ENCODE data around the gene NCF4. TPM values are rescaled to one million over a fixed set of nuclear protein-coding genes. Genes with fewer than 3 reads are reported as not detected.

The NCF4 gene
- total RNA-seq, 1 experiment from 2014 or later = not detected

DNA sequence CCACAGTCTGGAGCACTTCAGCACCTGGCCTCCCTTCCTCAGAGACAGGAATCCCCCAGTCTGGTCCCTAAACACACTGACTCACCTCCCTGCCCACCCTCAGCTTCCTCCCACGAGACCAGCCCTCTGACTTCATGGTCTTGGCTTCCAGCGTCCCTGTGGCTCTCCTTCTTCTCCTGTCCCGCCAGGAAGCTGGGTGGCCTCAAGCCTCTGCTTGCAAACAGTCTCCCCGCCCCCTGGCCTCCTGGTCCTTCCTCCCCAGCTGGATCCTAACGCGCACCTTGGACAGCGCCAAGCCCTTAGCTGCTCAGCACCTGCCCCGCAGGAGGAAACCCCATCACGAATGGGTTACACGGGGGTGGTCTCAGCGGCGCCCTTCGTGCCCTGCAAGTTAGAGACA is 4.5 kb downstream of the NCF4 start:
- Histone ChIP-seq H3K4me1 (ENCODE audit: control insufficient read depth, insufficient read depth, low read length) (no peaks in the 10 kb centered on the region), H3K9me3 (ENCODE audit: control insufficient read depth, insufficient read depth, low read depth, low read length) (no peaks in the 10 kb centered on the region), H3K27me3 (ENCODE audit: control insufficient read depth, insufficient read depth, low read length) (no peaks in the 10 kb centered on the region; the same call in 1 of the 2 replicates), H3K36me3 (ENCODE audit: control insufficient read depth, insufficient read depth, low read length) (no peaks in the 10 kb centered on the region), H3K4me3 (ENCODE audit: low read depth in 2 of 2, low read length in 2 of 2) (no peak overlapping the region), H3K27ac (ENCODE audit: low read length) (no peak overlapping the region)
- POLR2A ChIA-PET = no interaction called here
- ATAC-seq (no peak), DNase-seq (ENCODE audit: low read depth, low spot score) (no peak)
- no TSS peak for BruUV-seq (replicated peaks)
- intact Hi-C loops (cut with micrococcal nuclease; ENCODE audit: unreplicated experiment) = no loop called here
- TF ChIP-seq, protein P1, sequence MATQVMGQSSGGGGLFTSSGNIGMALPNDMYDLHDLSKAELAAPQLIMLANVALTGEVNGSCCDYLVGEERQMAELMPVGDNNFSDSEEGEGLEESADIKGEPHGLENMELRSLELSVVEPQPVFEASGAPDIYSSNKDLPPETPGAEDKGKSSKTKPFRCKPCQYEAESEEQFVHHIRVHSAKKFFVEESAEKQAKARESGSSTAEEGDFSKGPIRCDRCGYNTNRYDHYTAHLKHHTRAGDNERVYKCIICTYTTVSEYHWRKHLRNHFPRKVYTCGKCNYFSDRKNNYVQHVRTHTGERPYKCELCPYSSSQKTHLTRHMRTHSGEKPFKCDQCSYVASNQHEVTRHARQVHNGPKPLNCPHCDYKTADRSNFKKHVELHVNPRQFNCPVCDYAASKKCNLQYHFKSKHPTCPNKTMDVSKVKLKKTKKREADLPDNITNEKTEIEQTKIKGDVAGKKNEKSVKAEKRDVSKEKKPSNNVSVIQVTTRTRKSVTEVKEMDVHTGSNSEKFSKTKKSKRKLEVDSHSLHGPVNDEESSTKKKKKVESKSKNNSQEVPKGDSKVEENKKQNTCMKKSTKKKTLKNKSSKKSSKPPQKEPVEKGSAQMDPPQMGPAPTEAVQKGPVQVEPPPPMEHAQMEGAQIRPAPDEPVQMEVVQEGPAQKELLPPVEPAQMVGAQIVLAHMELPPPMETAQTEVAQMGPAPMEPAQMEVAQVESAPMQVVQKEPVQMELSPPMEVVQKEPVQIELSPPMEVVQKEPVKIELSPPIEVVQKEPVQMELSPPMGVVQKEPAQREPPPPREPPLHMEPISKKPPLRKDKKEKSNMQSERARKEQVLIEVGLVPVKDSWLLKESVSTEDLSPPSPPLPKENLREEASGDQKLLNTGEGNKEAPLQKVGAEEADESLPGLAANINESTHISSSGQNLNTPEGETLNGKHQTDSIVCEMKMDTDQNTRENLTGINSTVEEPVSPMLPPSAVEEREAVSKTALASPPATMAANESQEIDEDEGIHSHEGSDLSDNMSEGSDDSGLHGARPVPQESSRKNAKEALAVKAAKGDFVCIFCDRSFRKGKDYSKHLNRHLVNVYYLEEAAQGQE (IDR thresholded peaks at IDR 0.05; ENCODE audit: insufficient read depth in 1 of 2, low read depth in 2 of 2, low read length in 1 of 2) = peak; percentile 88 to 92
- no peak for TF ChIP-seq POLR2AphosphoS5 (IDR thresholded peaks at IDR 0.05; ENCODE audit: low read depth, low read length)
- CTCF ChIA-PET = interaction anchor here (1.3 kb wide), 1 partner anchor 9 kb away, joined by 3 read pairs; no protein-coding TSS in a partner anchor
- in situ Hi-C loops (cut with HindIII; ENCODE audit: low pct_unique_long_range_greater_than_20kb, low sequenced_read_pairs) = no loop called here

DNA sequence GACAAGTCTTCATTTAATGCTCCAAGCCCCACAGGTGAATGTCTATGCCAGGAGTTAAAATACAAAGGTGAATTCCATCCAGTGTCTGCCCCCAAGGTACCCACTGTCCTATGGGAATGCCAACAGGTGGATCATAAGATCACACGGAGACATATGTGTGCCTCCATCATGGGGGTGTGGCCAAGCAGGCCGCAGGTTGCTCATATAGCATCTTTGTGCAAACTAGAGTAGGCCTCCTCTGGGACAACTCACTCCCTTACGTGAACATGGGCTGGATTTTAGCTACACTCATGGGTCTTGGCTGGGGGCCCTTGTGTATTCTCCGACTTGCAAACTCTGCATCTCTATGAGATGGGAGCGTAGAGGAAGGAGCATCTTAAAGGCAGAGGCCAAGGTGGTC is 6.9 kb downstream of the NCF4 start:
- Histone ChIP-seq H3K27ac (ENCODE audit: low read length) (no peak overlapping the region), H3K4me1 (ENCODE audit: control insufficient read depth, insufficient read depth, low read length) (no peaks in the 10 kb centered on the region), H3K27me3 (ENCODE audit: control insufficient read depth, insufficient read depth, low read length) (no peaks in the 10 kb centered on the region; the same call in 1 of the 2 replicates), H3K4me3 (ENCODE audit: low read depth in 2 of 2, low read length in 2 of 2) (no peak overlapping the region), H3K9me3 (ENCODE audit: control insufficient read depth, insufficient read depth, low read depth, low read length) (no peaks in the 10 kb centered on the region), H3K36me3 (ENCODE audit: control insufficient read depth, insufficient read depth, low read length) (no peaks in the 10 kb centered on the region)
- ATAC-seq (no peak), DNase-seq (ENCODE audit: low read depth, low spot score) (no peak)
- intact Hi-C loops (cut with micrococcal nuclease; ENCODE audit: unreplicated experiment) = no loop called here
- TF ChIP-seq TCF7L2 (IDR thresholded peaks at IDR 0.05; ENCODE audit: low read depth, low read length) (no peak), SIN3A (IDR thresholded peaks at IDR 0.05; ENCODE audit: borderline replicate concordance, insufficient read depth, low read depth, low read length) (no peak)
- POLR2A ChIA-PET = no interaction called here
- CTCF ChIA-PET = no interaction called here
- BruUV-seq (replicated peaks) = no TSS peak
- in situ Hi-C loops (cut with HindIII; ENCODE audit: low pct_unique_long_range_greater_than_20kb, low sequenced_read_pairs) = no loop called here

DNA sequence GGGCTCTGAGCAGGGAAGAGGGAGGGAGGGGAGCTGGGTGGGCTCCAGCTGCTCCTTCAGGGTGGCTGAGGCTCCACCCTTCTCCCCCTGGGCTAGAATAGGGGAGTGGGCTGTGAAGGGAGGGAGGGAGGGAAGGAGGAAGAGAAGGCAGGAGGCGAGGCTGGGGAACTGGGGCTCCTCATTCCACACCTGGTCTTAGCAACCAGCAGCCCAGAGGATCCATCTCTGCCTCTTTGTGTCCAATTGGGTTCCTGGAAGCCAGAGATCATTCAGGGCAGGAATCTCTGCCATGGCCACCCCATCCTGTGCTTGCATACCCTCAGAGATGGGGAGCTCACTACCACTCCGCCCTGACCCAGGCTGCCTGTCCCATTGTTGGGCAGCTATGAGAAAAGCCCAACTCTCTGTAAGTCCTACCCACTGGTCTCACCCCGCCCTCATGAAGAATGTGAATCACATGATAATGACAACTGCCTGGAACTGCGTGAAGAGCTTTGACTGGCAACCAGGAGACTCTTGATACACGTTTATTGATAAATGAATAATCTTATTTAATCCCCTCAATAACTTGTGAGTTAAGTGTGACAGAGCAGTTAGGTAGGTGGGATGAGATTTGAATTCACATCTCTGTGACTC is 7.9 kb downstream of the NCF4 start:
- no peak overlapping the region for H3K27ac ChIP-seq (ENCODE audit: low read length)
- POLR2A ChIA-PET = interaction anchor here (0.6 kb wide), 1 partner anchor 46 kb away, joined by 3 read pairs; no protein-coding TSS in a partner anchor
- ATAC-seq (no peak), DNase-seq (ENCODE audit: low read depth, low spot score) (no peak)
- intact Hi-C loops (cut with micrococcal nuclease; ENCODE audit: unreplicated experiment) = no loop called here
- CTCF ChIA-PET = no interaction called here
- no peaks in the 10 kb centered on the region for H3K36me3 ChIP-seq (ENCODE audit: control insufficient read depth, insufficient read depth, low read length)
- TF ChIP-seq POLR2AphosphoS5 (IDR thresholded peaks at IDR 0.05; ENCODE audit: low read depth, low read length) = no peak
- no peak for TF ChIP-seq SIN3A (IDR thresholded peaks at IDR 0.05; ENCODE audit: borderline replicate concordance, insufficient read depth, low read depth, low read length)
- no peak for TF ChIP-seq TCF7L2 (IDR thresholded peaks at IDR 0.05; ENCODE audit: low read depth, low read length)
- TF ChIP-seq, protein P2, sequence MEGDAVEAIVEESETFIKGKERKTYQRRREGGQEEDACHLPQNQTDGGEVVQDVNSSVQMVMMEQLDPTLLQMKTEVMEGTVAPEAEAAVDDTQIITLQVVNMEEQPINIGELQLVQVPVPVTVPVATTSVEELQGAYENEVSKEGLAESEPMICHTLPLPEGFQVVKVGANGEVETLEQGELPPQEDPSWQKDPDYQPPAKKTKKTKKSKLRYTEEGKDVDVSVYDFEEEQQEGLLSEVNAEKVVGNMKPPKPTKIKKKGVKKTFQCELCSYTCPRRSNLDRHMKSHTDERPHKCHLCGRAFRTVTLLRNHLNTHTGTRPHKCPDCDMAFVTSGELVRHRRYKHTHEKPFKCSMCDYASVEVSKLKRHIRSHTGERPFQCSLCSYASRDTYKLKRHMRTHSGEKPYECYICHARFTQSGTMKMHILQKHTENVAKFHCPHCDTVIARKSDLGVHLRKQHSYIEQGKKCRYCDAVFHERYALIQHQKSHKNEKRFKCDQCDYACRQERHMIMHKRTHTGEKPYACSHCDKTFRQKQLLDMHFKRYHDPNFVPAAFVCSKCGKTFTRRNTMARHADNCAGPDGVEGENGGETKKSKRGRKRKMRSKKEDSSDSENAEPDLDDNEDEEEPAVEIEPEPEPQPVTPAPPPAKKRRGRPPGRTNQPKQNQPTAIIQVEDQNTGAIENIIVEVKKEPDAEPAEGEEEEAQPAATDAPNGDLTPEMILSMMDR (IDR thresholded peaks at IDR 0.05) = no peak
- TF ChIP-seq, protein P1 (IDR thresholded peaks at IDR 0.05; ENCODE audit: insufficient read depth in 1 of 2, low read depth in 2 of 2, low read length in 1 of 2) = no peak
- no peaks in the 10 kb centered on the region for H3K4me1 ChIP-seq (ENCODE audit: control insufficient read depth, insufficient read depth, low read length)
- no peaks in the 10 kb centered on the region; the same call in 1 of the 2 replicates for H3K27me3 ChIP-seq (ENCODE audit: control insufficient read depth, insufficient read depth, low read length)
- no TSS peak for BruUV-seq (replicated peaks)
- H3K9me3 ChIP-seq (ENCODE audit: control insufficient read depth, insufficient read depth, low read depth, low read length) = no peaks in the 10 kb centered on the region
- in situ Hi-C loops (cut with HindIII; ENCODE audit: low pct_unique_long_range_greater_than_20kb, low sequenced_read_pairs) = no loop called here
- no peak overlapping the region for H3K4me3 ChIP-seq (ENCODE audit: low read depth in 2 of 2, low read length in 2 of 2)

Measured in Panc1 (cell line).